Activated CD4-positive, CD25-positive, alpha-beta regulatory T cell treated with anti-CD3 and anti-CD28 coated beads, Interleukin-2, amount 50 U/mL, for 16 hours (primary cell): ENCODE results near the gene ZBED2.

Experiments
- DNase-seq: peaks from one replicate; pipeline ENCODE4 v3.0.0-alpha.2; 2020; ENCODE audit warnings: low read depth, low spot score

The ZBED2 gene

DNA sequence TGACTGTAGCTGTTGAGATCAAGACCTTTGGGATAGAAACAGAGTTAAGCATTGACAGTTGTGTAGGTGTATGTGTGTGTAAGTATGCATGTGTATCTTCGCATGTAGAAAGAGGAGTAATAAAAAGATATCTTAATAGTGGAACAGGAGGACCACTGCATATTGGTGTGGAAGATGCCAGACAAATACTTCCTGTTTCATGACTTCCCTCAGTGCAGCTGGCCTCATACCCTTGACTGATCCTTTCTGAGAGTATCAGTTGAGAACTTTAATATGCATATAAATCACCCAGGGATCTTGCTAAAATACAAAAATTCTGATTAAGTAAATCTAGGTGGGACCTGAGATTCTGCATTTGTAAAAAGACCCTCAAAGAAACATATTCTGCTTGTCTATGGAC lies 8.5 kb upstream of the ZBED2 start:
- no peak for DNase-seq

GRCh38 chr3:111601810-111602209 lies 6.7 kb upstream of the ZBED2 start:
- DNase-seq: no peak

DNA sequence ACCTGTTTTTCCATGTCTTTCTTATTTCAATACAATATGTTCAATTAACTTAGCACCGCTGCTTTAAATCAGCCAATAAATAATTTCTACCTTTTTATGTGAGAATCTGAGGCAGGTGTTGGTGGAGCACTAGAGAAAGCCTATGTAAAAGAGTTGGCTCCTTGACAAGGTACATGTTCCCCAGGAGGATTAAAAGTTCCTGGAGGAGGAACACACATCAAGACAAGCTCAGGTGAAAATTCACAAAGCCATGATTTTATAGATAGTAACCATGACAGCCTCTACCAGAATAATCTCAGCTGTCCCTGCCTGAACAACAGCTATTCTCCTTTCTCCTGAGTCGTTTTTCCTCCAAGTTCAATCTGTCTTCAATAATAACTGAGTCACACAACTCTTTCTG lies 3.4 kb upstream of the ZBED2 start:
- DNase-seq: no peak

DNA sequence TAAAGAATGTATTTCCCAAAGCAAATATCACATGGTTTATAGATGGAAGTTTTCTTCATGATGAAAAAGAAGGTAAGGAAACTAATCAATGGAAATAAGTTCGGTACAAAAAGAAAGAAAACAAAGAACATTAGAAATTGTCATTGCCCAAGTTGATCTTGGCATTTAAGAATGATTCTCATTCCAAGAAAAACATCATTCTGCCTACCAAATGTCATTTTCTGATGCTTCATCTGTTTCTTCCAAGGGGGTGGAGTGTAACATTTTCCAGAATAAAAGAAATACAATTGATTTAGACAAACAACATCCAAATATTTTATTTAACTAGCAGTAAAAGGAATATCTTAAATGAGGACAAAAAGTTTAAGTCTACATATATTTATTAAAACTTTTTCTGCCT lies 3.0 kb upstream of the ZBED2 start:
- no peak for DNase-seq

GRCh38 chr3:111596328-111596727 lies 1.2 kb upstream of the ZBED2 start:
- no peak for DNase-seq

DNA sequence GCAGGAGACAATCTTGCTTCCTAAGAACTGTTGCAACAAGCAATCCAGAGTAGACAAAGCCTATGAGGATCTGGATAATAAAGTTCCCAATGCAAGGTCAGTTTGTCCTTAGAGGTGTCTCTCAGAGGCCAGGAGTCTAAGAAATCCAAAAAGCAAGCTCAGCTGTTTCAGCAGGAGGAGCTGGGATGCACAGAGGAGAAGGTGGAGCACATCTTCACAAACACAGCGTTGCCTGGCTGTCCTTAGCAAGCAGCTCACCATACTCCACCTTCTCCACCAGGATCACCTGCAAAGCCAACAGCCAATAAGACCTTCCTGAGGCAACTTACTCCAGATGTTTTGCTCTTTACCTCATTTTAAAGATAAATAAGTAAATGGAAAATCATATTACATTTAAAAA lies 365 bp downstream of the ZBED2 start:
- no peak for DNase-seq

- DNase-seq: no peak
Observed at GRCh38 chr3:111594205-111594604, 941 bp downstream of the ZBED2 start.

DNA sequence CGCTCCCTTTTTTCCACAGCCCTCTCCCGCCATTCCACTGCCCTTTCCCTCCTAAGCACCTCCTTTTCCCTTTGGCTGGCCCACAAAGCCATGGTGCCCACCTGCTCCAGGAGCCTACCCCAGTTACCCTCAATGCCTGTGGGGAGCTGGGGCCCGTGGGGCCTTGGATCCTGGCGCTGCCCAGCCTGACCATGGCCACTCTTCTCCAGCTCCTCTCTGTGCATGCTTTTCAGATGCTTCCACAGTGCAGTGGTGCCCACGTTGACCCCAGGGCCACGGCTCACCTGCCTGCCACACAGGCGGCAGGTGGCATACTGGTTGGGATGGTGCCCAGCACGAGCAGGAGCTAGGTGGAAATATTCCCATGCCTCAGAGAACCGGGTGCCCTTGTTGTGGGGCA lies 1.5 kb downstream of the ZBED2 start:
- no peak for DNase-seq

- no peak for DNase-seq
Observed at GRCh38 chr3:111592936-111593335, 2.2 kb downstream of the ZBED2 start.

DNA sequence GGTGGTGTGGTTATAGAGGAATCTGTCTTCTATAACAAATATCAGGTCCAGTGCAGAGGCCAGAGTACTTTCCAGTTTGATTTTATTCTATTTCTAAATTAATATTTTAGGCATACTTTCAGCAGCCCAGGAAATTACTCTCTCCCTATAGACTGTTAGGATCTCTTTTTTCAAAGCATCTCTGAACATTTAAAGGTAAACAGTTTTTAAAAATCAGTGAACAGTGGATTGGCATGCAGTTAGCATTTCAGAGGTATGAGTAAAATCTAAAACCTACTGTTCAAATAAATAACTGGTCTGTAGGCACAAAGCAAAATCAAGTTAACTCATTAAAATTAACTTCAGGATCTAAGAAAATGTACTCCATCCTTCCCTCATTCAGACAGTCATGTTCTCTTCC lies 3.0 kb downstream of the ZBED2 start:
- DNase-seq: no peak

GRCh38 chr3:111591555-111591954 lies 3.6 kb downstream of the ZBED2 start:
- no peak for DNase-seq

GRCh38 chr3:111590143-111590491 lies 5.0 kb downstream of the ZBED2 start:
- DNase-seq: no peak

DNA sequence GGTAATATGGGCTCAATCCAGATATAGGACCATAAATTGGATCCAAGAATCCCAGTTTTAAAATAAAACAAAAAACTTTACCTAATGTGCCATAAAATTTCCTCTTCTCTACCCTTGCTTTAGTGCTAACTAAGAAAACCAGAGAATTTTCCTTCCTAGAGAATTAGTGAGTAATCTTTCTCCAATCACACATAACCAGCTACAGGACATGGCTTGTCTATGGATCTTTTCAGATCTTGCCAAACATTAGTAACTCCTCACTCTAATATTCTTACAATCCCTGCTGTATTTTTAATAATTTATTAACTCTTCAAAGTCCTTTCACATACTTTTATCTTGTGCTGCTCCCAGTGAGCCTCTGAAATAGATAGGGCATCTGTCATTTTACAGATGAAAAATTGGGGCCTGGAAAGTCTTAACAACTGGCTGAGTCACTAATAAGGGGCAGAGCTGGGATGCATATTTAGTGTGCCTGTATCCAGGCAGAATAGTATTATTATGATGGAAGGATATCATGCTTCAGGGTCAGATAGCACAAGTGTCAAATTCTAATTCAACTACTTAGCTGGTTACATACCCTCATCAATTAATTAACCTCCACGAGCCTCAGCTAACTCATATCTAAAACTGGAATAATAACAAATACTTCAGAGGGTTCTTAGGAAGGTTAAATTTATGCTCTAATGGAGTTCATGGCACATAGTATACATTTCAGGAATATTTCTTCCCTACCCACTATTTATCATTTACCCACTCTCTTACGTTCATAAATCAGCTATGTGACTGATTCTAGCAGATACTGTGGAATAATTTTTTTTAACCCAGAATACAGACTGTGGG lies 5.6 kb downstream of the ZBED2 start:
- DNase-seq: no peak

DNA sequence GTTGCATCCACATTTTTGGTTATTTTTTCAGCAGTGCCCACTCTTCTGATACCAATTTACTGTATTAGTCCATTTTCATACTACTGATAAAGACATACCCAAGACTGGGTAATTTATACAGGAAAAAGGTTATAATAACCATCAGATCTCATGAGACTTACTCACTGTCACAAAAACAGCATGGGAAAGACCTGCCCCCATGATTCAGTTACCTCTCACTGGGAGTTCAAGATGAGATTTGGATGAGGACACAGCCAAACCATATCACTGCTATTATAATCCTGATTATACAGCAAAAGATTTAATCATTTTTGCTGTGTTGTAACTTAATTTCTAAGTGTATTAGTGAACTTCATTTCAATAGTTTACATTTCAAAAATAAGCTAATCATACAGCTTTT lies 6.6 kb downstream of the ZBED2 start:
- DNase-seq: no peak

GRCh38 chr3:111585217-111585616 lies 9.9 kb downstream of the ZBED2 start:
- no peak for DNase-seq

- no peak for DNase-seq
Observed at GRCh38 chr3:111584744-111585143, 10.4 kb downstream of the ZBED2 start.

DNA sequence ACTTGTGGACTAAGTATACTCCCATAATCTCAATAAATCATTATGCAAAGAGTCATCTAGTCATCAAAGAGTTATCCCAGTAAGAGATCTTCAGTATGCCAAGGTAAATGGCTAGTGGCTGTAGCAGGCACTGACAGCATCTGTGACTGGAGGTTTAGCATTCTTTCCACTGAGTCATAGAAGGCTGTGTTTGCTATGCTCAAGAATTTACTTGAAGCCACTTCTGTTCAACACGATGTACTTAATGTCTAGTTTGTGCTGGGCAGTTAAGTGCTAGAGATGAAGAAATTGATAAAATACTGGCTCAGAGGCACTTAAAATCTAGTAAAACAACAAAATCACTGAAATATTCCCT lies 13.0 kb downstream of the ZBED2 start:
- DNase-seq: no peak

DNA sequence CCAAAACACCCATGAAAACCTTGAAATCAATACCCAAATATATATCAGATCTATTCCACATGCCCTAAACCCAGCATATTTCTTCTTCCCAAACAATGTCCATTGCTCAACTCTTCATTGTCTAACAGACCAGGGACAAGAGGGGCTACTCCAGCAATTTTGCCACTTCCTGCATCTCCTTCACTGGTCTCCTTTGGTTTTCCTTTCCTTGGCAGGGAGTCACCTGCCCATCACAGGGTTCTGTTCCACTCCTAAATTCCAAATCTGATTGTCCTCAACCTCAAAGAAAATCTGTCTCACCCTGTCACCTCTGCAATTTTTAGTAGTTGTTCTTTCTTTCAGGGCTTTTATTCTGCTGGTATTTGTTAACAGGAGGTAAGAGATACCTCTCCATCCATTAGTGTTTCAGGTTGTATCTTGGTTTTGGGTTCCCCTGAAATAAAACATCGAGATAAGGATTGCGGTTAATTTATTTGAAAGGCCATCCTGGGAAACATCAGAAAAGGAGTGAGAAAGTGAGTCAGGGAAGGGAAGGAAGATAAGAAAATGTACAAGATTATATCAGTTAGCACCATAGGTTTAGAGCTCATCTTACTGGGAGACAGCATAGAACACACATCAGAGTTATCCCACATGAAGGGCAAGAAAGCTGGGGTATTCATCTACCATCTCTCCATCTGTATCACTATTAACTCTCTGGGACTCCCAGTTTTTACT lies 13.6 kb downstream of the ZBED2 start:
- no peak for DNase-seq

- DNase-seq: no peak
Observed at GRCh38 chr3:111579495-111579894, 15.7 kb downstream of the ZBED2 start.

DNA sequence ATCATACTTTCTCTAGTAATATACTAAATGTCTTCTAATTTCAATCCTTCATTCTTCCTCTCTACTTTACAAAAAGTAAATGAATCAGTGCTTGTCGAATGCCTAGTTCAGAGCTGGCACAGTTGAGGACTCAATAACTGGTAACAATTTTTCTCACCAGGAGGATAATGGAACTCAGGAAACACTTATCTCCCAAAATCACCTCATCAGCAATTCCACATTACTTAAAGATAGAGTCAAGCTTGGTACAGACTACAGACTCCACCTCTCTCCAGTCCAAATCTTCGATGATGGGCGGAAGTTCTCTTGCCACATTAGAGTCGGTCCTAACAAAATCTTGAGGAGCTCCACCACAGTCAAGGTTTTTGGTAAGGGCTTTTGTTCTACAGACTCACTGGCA lies 16.3 kb downstream of the ZBED2 start:
- DNase-seq: no peak

- no peak for DNase-seq
Observed at GRCh38 chr3:111577798-111578685, 17.1 kb downstream of the ZBED2 start.

GRCh38 chr3:111577113-111577512 lies 18.0 kb downstream of the ZBED2 start:
- no peak for DNase-seq
